ENCODE measurements around the gene FAM131A.

DNA sequence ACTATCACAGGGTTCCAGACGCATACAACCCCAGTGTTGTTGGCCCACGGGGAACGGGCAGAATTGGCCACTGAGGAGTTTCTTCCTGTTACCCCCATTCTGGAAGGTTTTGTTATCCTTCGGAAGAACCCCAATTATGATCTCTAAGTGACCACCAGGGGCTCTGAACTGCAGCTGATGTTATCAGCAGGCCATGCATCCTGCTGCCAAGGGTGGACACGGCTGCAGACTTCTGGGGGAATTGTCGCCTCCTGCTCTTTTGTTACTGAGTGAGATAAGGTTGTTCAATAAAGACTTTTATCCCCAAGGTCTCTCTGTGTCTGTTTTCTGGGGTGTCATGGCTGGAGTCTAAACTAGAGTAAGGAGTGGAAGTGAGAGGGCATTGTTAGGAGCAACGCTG is 28.7 kb upstream of the FAM131A start:
- TF ChIP-seq, protein P1, sequence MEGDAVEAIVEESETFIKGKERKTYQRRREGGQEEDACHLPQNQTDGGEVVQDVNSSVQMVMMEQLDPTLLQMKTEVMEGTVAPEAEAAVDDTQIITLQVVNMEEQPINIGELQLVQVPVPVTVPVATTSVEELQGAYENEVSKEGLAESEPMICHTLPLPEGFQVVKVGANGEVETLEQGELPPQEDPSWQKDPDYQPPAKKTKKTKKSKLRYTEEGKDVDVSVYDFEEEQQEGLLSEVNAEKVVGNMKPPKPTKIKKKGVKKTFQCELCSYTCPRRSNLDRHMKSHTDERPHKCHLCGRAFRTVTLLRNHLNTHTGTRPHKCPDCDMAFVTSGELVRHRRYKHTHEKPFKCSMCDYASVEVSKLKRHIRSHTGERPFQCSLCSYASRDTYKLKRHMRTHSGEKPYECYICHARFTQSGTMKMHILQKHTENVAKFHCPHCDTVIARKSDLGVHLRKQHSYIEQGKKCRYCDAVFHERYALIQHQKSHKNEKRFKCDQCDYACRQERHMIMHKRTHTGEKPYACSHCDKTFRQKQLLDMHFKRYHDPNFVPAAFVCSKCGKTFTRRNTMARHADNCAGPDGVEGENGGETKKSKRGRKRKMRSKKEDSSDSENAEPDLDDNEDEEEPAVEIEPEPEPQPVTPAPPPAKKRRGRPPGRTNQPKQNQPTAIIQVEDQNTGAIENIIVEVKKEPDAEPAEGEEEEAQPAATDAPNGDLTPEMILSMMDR (IDR thresholded peaks at IDR 0.05), result no peak
- TF ChIP-seq POLR2A (IDR thresholded peaks at IDR 0.05), result no peak

Data from right lobe of liver (tissue), 4 donors.